CD4-positive, alpha-beta T cell (primary cell): Measurements from ENCODE around the gene CXCR6. TPM values are rescaled to one million over a fixed set of nuclear protein-coding genes. Genes with fewer than 3 reads are reported as not detected.

Experiments
- ATAC-seq: fragments of 200-7000 bp; cut with Tn5 transposase; one replicate; pipeline ENCODE4 v1.10.0; 2022; ENCODE audit warnings: mild to moderate bottlenecking; ENCODE audit not compliant: poor library complexity
- CTCF ChIA-PET: fragments of 350-600 bp; sonication (Branson Sonifier 250); formaldehyde crosslinking; loops from one replicate; lab custom pipeline; 2021; ENCODE audit warnings: antibody characterized with exemption, inconsistent platforms; lab: Charles Lee
- POLR2A ChIA-PET: fragments of 350-600 bp; sonication (Branson Sonifier 250); formaldehyde crosslinking; loops from one replicate; lab custom pipeline; 2021; ENCODE audit warnings: antibody characterized with exemption, inconsistent platforms; lab: Charles Lee
- DNase-seq, 14 experiments: peaks; one replicate each; pipeline ENCODE4 v3.0.0-alpha.2; 2013 to 2020; ENCODE audit warnings: mixed read lengths in 2 of 14
- H3K27ac ChIP-seq, 2 donors: one replicate each; pipeline versions ENCODE4 v1.5.1 to v1.7.0; 2013; ENCODE audit warnings: low read length in 2 of 2, low read depth in 1 of 2, mild to moderate bottlenecking in 1 of 2
- H3K27me3 ChIP-seq, 2 experiments: 1 replicate in 1 of 2; 2 replicates in 1 of 2; pipeline versions ENCODE4 v1.6.1 to v1.7.0; 2013; ENCODE audit warnings: low read length in 2 of 2, control low read depth in 1 of 2, mild to moderate bottlenecking in 1 of 2, moderate library complexity in 1 of 2; ENCODE audit not compliant: insufficient read depth in 2 of 2, control insufficient read depth in 1 of 2
- H3K36me3 ChIP-seq: one replicate; pipeline ENCODE4 v1.6.1; 2013; ENCODE audit warnings: low read length, control low read depth; ENCODE audit not compliant: insufficient read depth
- H3K4me1 ChIP-seq: one replicate; pipeline ENCODE4 v1.6.1; 2013; ENCODE audit warnings: low read length, control low read depth; ENCODE audit not compliant: insufficient read depth
- H3K4me3 ChIP-seq: one replicate; pipeline ENCODE4 v1.5.1; 2013; ENCODE audit warnings: mild to moderate bottlenecking, low read length, moderate library complexity
- H3K9me3 ChIP-seq, 2 experiments: 1 replicate in 1 of 2; 2 replicates in 1 of 2; pipeline versions ENCODE4 v1.6.1 to v1.7.0; 2013; ENCODE audit warnings: low read length in 2 of 2, mild to moderate bottlenecking in 2 of 2, control low read depth in 1 of 2, moderate library complexity in 1 of 2; ENCODE audit not compliant: control insufficient read depth in 1 of 2, insufficient read depth in 1 of 2
- H3K27ac Mint-ChIP-seq: one replicate; pipeline ENCODE4 v1.8.0; 2020; ENCODE audit warnings: mixed read lengths
- H3K27me3 Mint-ChIP-seq: one replicate; pipeline ENCODE4 v1.8.0; 2021; ENCODE audit warnings: mixed read lengths
- H3K36me3 Mint-ChIP-seq: one replicate; pipeline ENCODE4 v1.8.0; 2021; ENCODE audit warnings: low read depth, mixed read lengths
- H3K4me1 Mint-ChIP-seq: one replicate; pipeline ENCODE4 v1.8.0; 2021; ENCODE audit warnings: low read depth, mixed read lengths
- H3K4me3 Mint-ChIP-seq: one replicate; pipeline ENCODE4 v1.8.0; 2020; ENCODE audit warnings: mild to moderate bottlenecking, mixed read lengths
- H3K9me3 Mint-ChIP-seq: one replicate; pipeline ENCODE4 v1.8.0; 2020; ENCODE audit warnings: mixed read lengths
- CTCF ChIP-seq: fragments of 200-600 bp; IDR thresholded peaks from one replicate; pipeline ENCODE4 v1.8.0; 2022; ENCODE audit warnings: antibody characterized with exemption, mild to moderate bottlenecking
- intact Hi-C, 2 experiments: fragments of 100-400 bp; cut with DNase I in 1 of 2; cut with micrococcal nuclease in 1 of 2; formaldehyde crosslinking; loops; one replicate each; pipeline versions ENCODE4 v1.15.1 to v1.9.0; 2023 to 2025; cut with DNase I, micrococcal nuclease
- total RNA-seq, 174 experiments: library from RNA in 2 of 174; stranded (reverse) in 2 of 174; gene quantifications; one replicate each; pipeline ENCODE4 v1.2.3 and lab custom pipeline; 2021 to 2026

CXCR6 gene
- total RNA-seq, 2 experiments from 2014 or later: 1.7 to 2.0 TPM

GRCh38 chr3:45915518-45916231 is 27.6 kb upstream of the CXCR6 start:
- Mint-ChIP-seq H3K4me3 (peak overlapping the region; percentile 87), H3K27me3 (no peaks in the 10 kb centered on the region), H3K36me3 (peaks cover 25% of the 10 kb centered on the region), H3K27ac (peak overlapping the region; percentile 72), H3K4me1 (peaks cover 49% of the 10 kb centered on the region), H3K9me3 (no peaks in the 10 kb centered on the region)
- H3K4me3 ChIP-seq: peak overlapping the region; percentile 42
- ATAC-seq (peak; percentile 88), DNase-seq (peak; percentile 47 to 85 (median 68))
- ChIA-PET POLR2A (interaction anchor here (0.6 to 1.2 kb wide), 5 partner anchors 11 to 227 kb away, joined by 3 to 4 read pairs (median 3); partner anchors contain the start of genes CCR9, LZTFL1 and SACM1L), CTCF (interaction anchor here (0.8 kb wide), 1 partner anchor 162 kb away, joined by 3 read pairs; no protein-coding TSS in a partner anchor)
- H3K4me1 ChIP-seq: peaks cover 55% of the 10 kb centered on the region
- TF ChIP-seq CTCF: no peak
- H3K27me3 ChIP-seq: no peaks in the 10 kb centered on the region
- H3K9me3 ChIP-seq: no peaks in the 10 kb centered on the region
- H3K36me3 ChIP-seq: peaks cover 16% of the 10 kb centered on the region
- H3K27ac ChIP-seq: peak overlapping the region in 1 of 2 donors; percentile 47
- intact Hi-C loops: loop anchor here (2.0 to 5.0 kb wide), 3 partner anchors 43 to 73 kb away; partner anchors contain the start of gene LZTFL1 (in 2 of the 2)

- Histone ChIP-seq H3K27ac (no peak overlapping the region), H3K4me1 (peaks cover 54% of the 10 kb centered on the region), H3K4me3 (no peak overlapping the region), H3K9me3 (no peaks in the 10 kb centered on the region), H3K27me3 (no peaks in the 10 kb centered on the region), H3K36me3 (peaks cover 33% of the 10 kb centered on the region)
- H3K27ac Mint-ChIP-seq: peak overlapping the region; percentile 24
- ATAC-seq (no peak), DNase-seq (no peak)
- H3K27me3 Mint-ChIP-seq: no peaks in the 10 kb centered on the region
- H3K9me3 Mint-ChIP-seq: no peaks in the 10 kb centered on the region
- no peak for TF ChIP-seq CTCF
- H3K4me3 Mint-ChIP-seq: peak overlapping the region; percentile 30
- intact Hi-C loops: loop anchor here (5.0 kb wide), 2 partner anchors 45 to 75 kb away; partner anchors contain the start of gene LZTFL1 (in 1 of the 2)
- peaks cover 38% of the 10 kb centered on the region for H3K36me3 Mint-ChIP-seq
- ChIA-PET POLR2A (no interaction called here), CTCF (no interaction called here)
- H3K4me1 Mint-ChIP-seq: peaks cover 54% of the 10 kb centered on the region
Measured at GRCh38 chr3:45917146-45917898, 25.9 kb upstream of the CXCR6 start.

- ATAC-seq: no peak
- H3K36me3 ChIP-seq: peaks cover 65% of the 10 kb centered on the region
- intact Hi-C loops: loop anchor here in 1 of 2 experiments (10.0 kb wide), 1 partner anchor 877 kb away; no protein-coding TSS in a partner anchor
- peaks cover 26% of the 10 kb centered on the region for H3K4me1 ChIP-seq
- H3K9me3 Mint-ChIP-seq: no peaks in the 10 kb centered on the region
- no peak for TF ChIP-seq CTCF
- peak overlapping the region; percentile 84 for H3K27ac Mint-ChIP-seq
- no peaks in the 10 kb centered on the region for H3K9me3 ChIP-seq
- H3K27ac ChIP-seq: peak overlapping the region in 1 of 2 donors; percentile 5
- DNase-seq: no peak
- H3K4me3 ChIP-seq: no peak overlapping the region
- no peaks in the 10 kb centered on the region for H3K27me3 ChIP-seq
- ChIA-PET POLR2A (interaction anchor here (0.6 to 0.9 kb wide), 2 partner anchors 11 to 297 kb away, joined by 3 read pairs; no protein-coding TSS in a partner anchor), CTCF (no interaction called here)
- no peaks in the 10 kb centered on the region for H3K27me3 Mint-ChIP-seq
- H3K4me1 Mint-ChIP-seq: peaks cover 28% of the 10 kb centered on the region
- peaks cover 67% of the 10 kb centered on the region for H3K36me3 Mint-ChIP-seq
- H3K4me3 Mint-ChIP-seq: no peak overlapping the region
Measured at GRCh38 chr3:45921158-45922038, 21.9 kb upstream of the CXCR6 start.
